NCI-H748 (cell line): Measurements from ENCODE around the gene RBM25.
"Not testable (repeated sequence)": the region's sequence is repeated elsewhere in the genome, so short reads cannot be mapped to it uniquely, and the experiment has no call there.

Source experiments
- DNase-seq: peaks from one replicate; lab custom pipeline; 2025; ENCODE audit not compliant: unreplicated experiment; lab: John Stamatoyannopoulos, UW

Gene RBM25

DNA sequence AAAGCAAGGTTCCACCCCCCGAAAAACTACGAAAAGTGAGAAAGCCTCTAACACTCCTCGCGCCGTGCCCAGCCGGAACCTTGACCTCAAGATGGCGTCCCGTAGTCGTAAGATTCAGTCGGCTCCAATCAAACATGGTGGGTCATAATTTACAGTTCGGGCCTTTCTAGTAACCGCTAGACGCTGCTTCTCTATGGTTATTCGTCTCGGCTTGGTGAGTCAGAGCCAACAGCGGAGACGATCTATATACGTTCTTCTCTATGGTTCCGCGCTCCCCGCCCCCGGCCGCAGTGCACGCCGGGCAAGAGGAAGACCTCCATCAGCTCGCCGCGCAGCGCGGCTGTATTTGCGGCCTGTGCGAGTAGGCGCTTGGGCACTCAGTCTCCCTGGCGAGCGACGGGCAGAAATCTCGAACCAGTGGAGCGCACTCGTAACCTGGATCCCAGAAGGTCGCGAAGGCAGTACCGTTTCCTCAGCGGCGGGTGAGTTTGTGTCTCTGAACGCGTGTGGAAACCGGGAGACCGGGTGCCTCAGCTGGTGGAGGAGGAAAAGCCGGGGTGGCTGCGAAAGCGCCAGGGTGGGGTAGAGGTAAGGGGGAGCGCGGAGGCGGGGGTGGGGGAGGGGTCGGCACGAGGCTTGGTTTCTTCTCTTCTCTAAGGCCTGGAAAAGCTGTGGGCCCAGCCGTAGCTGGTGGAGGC, at the start of gene RBM25:
Gene RBM25, plus strand, starts transcription at position 311 of the 698 bp plus-strand sequence. CDS start 13,108 bp downstream, outside the sequence.
- DNase-seq, result peak; percentile 99

DNA sequence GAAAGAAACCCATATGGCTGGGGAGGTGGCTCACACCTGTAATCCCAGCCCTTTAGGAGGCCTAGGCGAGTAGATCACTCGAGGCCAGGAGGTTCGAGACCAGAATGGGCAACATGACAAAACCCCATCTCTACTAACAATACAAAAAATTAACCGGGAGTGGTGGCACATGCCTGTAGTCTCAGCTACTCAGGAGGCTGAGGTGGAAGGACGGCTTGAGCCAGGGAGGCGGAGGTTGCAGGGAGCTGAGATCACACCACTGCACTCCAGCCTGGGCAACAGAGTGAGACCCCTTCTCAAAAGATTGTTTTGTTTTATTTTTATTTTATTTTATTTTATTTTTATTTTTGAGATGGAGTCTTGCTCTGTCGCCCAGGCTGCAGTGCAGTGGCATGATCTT, 47.1 kb upstream of the RBM25 start:
- not testable (repeated sequence) for DNase-seq

DNA sequence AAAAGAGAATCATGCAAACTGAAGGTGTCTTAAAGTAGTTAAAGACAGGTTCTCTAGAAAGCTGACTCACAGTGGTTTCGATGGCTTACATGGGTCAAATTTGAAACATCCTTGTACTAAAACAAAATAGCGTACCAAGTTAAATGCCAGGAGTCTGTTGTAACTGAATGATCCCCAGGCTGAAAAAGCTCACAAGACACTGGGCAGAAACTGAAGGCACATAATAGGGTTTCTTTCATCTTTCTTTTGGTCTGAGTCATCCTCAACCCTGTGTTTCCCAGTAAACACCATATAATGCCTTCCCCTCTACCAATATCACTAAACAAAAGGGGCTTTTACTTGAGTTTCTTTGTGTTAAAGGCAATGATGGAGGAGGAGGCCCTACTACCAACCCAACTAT, 44.2 kb upstream of the RBM25 start:
- DNase-seq, result no peak

DNA sequence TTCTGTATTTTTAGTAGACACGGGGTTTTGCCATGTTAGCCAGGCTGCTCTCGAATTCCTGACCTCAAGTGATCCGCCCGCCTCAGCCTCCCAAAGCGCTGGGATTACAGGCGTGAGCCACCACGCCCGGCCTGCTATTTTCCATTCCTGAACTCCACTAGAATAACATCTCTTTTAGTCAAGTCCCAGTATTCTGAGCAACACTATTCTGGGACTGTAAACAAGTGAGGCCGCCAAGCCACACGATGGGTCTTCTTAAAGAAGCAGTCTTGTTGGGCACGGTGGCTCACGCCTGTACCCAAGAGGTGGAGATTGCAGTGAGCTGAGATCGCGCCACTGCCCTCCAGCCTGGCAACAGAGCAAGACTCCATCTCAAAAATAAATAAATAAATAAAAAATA, 42.8 kb upstream of the RBM25 start:
- DNase-seq, result not testable (repeated sequence)

DNA sequence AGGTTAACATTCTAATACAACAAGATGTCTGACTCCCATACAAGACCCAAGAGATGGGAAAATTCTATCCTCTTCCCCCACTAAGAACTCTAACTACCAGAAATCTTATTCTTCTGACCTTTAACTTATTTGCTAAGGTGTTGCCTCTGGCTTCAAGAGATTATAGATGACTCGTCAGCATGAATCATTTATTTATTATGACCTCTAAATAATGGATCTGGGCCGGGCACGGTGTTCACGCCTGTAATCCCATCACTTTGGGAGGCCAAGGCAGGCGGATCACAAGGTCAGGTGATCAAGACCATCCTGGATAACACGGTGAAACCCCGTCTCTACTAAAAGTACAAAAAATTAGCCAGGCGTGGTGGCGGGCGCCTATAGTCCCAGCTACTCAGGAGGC, 42.3 kb upstream of the RBM25 start:
- not testable (repeated sequence) for DNase-seq

DNA sequence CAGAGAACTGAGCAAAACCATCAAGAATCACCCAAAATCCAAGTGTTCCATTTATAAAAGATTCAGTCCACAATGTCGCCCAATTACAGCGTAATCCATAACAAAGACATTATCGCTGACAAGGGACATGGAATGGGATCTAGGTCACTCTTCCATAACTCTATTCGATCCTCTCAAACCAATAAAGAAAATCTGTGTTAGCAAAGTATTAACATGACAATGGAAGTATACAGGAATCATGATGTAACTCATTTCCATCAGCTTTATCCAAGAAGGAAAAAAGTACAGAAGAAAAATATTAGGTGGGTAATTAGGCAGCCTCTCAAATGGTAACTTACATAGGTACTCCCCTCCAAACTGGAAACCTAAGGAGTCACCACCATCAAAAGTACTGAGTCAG, 36.3 kb upstream of the RBM25 start:
- no peak for DNase-seq

DNA sequence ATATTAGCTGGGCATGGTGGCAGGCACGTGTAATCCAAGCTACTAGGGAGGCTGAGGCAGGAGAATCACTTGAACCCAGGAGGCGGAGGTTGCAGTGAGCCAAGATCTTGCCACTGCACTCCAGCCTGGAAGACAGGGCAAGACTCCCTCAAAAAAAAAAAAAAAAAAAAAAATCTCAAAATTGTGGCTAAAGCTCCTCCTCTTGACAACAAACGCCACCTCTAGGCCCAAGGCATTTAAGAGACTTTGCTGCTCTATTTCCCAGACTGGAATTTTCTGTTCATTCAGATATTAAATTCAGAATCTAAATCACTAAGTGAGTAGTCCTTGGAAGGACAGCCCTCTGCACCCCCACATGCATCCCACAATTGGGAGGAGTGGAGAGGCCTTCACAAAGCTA, 32.8 kb upstream of the RBM25 start:
- no peak for DNase-seq

DNA sequence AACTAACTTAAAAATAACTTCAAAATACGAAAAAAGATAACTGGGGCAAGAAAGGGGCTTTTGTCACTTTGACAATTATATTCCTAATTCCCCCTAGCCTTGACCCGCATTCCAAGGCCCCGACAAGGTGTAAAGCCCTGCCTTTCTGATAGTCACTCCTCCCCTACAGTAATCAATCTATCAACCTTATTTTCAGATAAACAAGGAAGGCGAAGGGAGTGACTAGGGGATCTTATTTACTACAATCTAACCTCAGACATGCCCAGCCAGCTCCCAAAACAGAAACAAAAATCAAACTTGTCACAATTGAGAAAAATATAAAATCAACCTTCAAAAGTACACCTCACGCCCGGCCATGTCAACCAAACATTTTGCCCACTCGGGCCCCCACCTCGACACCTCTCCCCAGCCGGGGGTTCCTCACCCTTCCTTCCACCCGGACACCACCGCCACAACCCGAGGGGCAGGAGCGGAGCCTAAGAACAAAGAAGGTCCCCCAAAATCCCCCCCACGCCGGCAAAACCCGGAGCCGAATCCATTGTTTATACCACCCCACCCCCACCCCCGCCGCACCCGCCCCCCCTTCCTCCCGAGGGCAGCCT, 32.0 kb upstream of the RBM25 start:
- DNase-seq, result peak; percentile 39

DNA sequence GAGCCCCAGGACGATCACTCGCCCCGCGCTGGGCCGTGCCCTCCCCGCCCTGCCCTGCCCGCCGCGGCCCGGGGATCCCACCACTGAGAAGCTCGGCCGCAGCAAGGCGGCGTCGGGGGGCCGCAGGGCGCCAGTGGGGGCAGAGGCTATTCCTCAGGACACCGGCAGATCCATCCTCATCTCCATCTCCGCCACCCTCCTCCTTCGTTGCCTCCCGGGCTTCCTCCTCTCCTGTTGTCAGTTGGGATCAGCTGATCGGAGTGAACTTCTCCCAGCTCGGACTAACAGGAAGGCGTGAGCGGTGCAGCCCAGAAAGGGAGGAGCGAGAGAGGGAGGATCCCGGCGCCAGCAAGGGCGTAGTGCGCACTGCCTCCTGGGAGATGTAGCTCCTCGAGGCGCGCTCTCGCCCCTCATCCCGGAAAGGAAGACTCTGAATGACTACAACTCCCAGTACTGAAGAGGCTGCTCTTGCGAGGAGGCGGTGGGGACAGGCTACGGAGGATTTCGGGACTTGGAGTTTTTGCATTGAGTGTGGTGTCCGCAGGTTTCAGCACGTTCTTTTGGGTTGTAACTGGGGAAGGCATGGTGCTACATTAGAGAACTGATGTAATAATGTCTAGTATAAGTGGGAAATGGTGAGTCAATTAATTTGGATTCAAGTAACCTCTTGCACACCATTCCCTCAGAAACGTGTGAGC, 31.3 kb upstream of the RBM25 start, which contains the start of gene ZFYVE1:
Gene ZFYVE1, minus strand, starts transcription at position 262 of the 698 bp plus-strand sequence. CDS start 2,598 bp downstream, outside the sequence.
- peak; percentile 98 for DNase-seq

DNA sequence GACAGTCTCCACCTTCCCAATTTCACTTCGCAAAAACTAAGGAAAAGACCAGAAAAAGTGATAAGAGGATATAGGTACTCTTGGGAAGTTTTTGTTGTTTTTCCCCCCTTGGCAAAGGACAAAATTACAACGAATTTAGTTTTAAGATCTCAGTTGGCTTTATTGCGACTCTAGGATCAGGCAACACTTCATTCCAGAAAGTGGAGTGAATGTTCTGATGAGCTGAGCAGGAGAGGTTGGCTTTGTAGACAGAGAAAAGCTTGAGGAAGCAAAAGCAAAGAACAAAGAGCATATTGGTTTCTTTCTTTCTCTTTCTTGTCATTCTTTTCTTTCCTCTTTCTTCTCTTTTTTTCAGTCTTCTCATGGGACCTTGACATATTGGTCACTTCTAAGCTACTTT, 30.8 kb upstream of the RBM25 start:
- DNase-seq, result no peak

DNA sequence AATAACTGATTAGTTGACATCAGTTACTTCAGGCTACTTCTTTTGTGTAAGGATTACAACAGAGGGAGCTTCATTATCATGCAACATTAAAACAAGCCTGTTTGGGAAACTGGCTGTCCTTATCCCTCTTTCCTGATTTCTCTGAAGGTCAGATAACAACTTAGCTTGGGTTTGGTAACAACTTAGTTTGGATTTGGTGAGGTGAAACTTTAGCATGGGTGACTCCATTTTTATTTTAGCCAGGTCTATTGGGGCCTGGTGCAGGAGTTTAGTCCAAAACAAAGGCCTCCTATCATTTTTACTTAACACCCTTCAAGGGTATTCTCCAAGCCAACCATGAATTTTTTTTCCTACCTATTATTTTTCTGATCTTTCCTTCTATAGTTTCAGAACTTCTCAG, 30.4 kb upstream of the RBM25 start:
- DNase-seq, result no peak

DNA sequence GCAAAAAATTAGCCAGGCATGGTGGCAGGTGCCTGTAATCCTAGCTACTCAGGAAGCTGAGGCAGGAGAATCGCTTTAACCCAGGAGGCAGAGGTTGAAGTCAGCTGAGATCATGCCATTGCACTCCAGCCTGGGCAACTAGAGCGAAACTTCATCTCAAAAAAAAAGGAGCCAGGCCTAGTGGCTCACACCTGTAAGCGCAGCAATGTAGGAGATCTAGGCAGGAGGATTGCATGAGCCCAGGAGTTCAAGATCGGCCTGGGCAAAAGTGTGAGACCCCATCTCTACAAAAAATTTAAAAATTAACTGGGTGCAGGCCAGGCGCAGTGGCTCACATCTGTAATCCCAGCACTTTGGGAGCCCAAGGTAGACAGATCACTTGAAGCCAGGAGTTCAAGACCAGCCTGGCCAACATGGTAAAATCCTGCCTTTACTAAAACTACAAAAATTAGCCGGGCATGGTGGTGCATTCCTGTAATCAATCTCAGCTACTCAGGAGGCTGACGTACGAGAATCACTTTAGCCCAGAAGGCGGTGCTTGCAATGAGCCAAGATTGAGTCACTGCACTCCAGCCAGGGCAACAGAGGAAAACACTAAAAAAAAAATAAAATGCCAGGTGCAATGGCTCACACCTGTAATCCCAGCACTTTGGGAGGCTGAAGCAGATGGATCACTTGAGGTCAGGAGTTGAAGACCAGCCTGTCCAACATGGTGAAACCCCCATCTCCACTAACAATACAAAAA, 21.5 kb upstream of the RBM25 start:
- not testable (repeated sequence) for DNase-seq

DNA sequence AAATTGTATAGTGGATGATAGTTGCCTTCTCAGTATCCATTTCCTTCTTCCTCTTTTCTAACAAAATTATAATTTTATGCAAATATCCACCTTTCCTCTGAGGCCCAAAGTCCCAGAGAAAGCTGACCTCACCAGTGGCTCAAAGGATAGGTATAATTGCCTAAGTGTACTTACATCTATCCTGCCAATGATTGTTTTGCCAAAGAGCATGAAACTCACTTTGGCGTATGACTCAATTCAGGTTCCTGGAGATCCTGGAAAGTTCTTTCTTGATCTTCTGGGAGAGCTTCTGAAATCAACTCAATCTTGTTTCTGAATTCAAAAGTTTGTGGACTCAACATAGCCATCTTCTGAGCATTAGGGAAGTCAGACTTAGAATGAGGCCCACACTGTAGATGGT, 10.5 kb upstream of the RBM25 start:
- no peak for DNase-seq

DNA sequence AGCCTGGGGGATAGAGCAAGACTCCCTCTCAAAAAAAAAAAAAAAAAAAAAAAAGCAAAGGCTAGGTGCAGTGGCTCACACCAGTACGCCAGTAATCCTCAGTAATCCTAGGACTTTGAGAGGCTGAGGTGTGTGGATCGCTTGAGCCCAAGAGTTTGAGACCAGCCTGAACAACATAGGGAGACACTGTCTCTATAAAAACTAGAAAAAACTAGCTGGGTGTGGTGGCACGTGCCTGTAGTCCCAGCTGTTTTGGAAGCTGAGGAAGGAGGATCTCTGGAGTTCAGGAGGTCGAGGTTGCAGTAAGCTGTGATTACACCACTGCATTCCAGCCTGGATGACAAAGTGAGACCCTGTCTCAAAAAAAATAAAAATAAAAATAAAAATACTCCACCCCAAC, 8.9 kb upstream of the RBM25 start:
- DNase-seq, result no peak

DNA sequence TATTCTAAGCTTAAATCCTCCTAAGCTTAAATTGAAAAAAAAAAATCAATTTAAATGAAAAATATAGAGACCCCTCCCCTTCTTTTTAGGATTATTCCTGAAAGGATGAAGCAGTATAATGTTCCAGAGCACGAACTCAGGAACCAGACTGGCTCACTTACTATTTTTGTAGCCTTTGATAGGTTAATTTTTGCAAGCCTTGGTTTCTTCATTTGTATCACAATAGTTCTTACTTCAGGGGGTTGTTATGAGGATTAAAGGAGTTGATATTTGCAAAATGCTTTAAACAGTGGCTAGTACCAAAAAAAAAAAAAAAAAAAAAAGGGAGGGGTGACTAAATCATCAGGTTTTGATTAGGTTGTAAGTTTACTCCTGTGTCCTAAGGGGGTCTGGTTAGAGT, 3.1 kb upstream of the RBM25 start:
- no peak for DNase-seq

DNA sequence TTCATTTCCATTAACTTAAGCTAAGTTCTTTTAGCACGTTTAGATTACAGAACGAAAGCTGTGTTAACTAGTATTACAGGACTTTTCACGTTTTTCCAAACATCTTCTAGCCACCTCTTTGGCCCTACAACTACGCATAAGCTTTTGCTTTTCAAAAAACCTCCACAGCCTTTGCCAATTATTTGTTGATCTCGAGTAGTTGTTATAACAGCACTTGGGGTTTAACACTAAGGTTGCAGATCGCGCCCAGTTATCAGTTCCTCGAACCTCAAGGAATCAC, 450 bp upstream of the RBM25 start:
- no peak for DNase-seq

DNA sequence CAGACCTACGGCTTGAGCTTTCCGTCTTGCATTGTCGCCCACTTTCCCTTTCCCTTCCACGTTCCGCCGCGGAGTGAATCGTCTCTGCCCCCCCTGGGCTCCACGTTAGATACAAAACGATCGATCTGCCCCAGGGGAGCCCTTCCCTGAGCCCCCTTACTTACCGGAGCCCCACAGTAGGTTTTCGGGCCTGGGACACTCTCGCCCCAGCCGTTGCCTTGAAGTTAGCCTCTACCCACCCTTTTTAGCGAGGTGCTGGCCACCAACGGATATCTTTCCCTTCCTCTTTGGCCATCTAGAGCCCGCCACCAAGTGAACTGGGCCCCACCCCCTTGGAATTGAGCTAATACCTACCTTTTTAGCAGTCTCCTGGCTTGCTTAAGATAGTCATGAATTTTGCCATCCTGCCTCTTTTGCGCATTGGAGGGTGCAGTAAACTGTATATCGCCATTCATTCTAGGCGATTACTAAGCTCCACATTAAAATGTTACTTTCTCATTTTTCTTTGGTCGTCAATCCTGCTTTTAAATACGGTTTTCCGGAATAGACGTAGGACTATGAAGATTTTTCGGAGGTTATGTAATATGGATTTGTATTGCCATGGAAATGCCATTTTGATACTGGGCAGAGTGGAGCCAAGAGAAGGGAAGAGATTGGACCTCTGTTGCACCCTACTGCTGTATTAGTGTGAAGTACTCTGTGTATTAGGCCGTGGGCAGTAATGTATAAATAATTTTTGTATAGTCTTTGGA, 764 bp downstream of the RBM25 start:
- DNase-seq, result peak; percentile 55

DNA sequence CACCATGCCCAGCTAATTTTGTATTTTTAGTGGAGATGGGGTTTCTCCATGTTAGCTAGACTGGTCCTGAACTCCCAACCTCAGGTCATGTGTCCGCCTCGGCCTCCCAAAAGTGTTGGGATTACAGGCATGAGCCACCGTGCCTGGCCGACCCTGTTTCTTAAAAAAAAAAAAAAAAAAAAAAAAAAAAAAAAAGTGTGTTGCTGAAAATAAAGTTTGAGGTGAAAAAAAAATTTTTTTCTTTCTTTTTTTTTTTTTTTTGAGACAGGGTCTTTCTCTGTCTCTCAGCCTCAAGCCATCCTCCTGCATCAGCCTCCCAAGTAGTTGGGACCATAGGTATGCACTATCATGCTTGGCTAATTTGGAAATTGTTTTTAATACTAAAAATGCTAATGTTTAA, 11.3 kb downstream of the RBM25 start:
- no peak for DNase-seq

DNA sequence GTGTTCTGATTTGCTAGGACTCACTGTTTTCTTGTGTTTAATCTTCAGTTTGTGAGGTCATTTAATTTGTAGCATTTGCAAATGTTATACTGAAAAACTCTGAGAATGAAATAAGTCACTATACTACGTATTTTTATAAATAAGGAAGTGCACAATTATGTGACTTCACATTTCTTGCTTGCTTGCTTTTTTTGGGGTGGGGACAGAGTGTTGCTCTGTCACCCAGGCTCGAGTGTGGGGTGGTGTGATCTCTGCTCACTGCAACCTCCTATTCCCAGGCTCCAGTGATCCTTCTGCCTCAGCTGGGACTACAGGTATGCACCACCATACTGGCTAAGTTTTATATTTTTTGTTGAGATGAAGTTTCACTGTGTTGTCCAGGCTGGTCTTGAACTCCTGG, 32.7 kb downstream of the RBM25 start:
- DNase-seq, result no peak

DNA sequence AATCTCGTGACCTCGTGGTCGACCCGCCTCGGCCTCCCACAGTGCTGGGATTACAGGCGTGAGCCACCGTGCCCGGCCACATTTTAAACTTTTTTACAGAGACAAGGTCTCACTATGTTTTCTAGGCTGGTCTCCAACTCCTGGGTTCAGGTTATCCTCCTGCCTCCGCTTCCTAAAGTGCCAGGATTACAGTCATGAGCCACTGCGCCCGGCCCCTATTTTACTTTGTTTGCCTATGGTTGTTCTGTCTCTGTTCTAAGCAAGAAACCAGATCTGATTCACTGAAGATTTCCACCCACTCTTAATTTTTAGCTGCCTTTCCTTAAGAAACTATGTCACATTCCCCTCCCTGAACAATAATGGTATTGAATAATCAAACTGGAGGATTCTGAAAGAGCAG, 39.1 kb downstream of the RBM25 start:
- DNase-seq, result no peak

DNA sequence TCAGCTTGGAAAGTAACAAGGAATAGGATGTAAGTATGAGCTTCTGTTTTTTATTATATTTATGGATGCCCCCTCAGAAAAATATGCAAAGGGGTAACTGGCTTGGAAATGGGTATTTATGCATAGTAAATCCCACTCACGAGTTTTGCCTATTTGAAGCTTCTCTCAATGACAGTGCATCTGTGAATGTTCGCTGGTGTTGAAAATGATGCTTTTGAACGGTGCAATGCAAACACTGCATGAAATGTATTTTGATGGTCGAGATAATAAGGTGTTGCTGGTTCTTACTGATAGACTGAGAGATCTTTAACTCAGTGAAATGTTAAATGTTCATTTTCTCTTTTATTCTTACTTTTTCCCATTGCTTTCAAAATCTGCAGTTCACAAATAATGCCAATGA, 42.0 kb downstream of the RBM25 start:
- DNase-seq, result no peak
